ENCODE data around the gene CTF1.

GRCh38 chr16:30907064-30907463 lies 10.7 kb downstream of the CTF1 start:
- TF ChIP-seq CTCF (IDR thresholded peaks at IDR 0.05) (no peak), EP300 (IDR thresholded peaks at IDR 0.05) (no peak)

Data from sigmoid colon (tissue), 4 donors.